CD4-positive, alpha-beta T cell treated with Interleukin-17A for 4 hours (primary cell): ENCODE data around the gene RPN1.
"Not testable (repeated sequence)": the region's sequence is repeated elsewhere in the genome, so short reads cannot be mapped to it uniquely, and the experiment has no call there.

Experiments
- DNase-seq: peaks from one replicate; pipeline ENCODE4 v3.0.0-alpha.2; 2020; ENCODE audit warnings: mixed read lengths

The RPN1 gene

GRCh38 chr3:128607710-128608048 is 42.9 kb downstream of the RPN1 start:
- DNase-seq = no peak

DNA sequence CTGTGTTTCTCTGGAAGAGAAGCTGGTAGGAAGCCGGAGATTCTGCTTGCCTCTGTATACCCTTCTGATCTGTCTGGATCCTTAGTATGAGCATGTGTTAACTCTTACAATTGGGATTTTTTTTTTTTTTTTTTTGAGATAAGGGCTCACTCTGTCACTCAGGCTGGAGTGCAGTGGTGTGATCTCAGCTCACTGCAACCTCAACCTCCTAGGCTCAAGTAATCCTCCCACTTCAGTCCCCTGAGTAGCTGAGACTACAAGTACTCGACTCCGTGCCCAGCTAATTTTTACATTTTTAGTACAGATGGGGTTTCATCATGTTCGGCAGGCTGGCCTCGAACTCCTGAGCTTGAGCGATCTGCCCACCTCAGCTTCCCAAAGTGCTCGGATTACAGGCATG is 44.5 kb downstream of the RPN1 start:
- DNase-seq = no peak

DNA sequence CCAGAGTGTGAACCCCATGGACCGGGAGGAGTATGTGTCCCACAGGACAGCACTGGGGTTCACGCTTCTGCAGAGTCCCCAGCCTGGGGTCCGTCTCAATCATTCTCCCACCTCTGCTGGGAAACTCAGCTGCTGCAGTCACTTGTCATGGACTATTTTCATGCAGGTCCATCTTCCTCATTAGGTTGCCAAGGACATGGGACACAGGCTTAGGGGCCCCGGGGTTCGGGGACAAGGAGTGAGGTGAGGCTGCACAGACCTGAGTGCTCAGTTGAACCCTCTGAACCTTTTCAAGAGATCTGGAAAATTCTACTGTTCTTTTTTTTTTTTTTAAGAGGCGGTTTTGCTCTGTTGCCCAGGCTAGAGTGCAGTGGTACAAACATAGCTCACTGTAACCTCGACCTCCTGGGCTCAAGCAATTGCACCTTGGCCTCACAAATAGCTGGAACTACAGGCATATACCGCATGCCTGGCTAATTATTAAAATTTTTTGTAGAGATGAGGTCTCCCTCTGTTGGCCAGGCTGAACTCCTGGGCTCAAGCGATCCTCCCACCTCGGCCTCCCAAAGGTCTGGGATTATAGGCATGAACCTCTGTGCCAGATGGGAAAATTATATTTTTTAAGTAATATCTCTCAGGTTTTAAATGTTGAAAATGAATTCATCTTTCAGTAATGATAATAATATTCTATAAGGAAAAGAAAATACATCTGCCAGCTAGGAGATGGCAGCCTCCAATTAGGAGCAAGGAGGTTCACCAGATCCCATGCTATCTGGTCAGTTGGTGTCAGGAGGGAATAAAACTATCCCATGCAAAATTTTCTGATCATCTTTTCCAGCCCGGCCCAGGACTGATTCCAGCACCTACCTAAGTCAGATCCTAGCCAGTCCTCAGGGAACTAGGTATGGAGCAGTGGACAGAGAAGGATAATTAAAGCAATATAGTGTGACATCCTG is 45.2 kb downstream of the RPN1 start:
- no peak for DNase-seq

DNA sequence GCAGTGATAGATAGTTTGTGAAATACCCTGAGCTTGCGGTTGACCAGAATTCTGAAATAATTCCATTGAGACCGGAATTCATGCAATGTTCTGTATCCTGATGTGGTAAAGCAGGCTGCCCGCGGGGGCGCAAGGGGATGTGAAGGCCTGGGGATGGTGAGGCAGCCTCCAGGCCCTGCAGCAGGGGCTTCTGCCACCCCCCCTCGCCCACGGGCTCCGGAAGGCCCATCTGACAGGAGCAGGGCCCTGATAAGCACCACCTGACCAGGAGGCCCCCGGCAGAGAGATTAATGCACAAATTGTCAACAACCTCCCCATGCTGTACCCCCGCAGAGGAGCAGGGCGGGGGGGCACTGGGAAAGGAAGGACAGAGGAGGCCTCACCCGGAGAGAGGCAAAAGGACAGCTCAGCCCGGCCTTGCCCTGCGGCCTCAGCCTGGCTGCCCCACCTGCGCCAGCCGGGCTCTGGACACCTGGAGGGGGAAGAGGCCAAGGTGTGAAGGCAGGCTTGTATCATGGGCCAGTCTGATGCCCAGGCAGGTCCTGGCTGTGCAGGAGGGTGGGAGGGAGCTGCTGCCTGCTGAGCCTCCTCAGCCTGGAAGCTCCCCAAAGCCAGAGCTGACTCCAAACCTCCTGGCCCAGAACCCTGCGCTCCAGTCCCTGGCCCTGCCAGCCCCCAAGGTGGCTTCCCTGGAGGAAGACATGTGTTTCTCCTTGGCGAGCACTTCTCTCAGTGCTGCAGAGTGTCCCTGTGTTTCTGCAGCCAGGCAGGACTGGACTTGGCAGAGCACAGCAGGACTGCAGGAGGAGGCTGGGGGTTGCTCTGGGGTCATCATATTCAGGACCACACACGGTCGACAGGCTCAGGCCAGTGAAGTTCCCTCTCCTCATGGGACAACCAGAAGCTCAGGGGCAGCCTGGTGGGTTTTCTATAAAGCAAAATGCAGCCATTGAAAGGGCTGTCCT is 46.5 kb downstream of the RPN1 start:
- no peak for DNase-seq

GRCh38 chr3:128603313-128603712 is 47.3 kb downstream of the RPN1 start:
- DNase-seq = no peak

GRCh38 chr3:128598884-128599664 is 51.5 kb downstream of the RPN1 start:
- no peak for DNase-seq

DNA sequence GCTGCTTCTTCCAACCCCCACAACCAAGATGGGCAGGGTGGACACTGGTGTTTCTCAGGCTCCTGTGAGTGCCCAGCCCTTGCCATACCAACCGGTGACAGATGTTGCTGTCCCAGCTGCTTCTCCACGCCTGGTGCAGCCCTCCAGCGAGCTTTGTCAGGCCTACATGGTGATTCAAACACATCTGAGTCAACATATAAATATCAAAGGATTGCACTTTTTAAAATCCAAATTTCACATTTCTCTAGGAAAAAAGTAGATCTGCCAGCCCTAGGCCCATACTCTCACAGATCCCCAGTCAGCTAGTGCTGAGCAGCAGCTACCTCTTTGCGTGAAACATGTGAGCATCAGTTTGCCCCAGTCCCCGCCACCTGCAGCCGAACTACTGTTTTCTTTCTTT is 52.7 kb downstream of the RPN1 start:
- DNase-seq = no peak

GRCh38 chr3:128592864-128593263 is 57.8 kb downstream of the RPN1 start:
- no peak for DNase-seq

GRCh38 chr3:128591738-128592426 is 58.7 kb downstream of the RPN1 start:
- DNase-seq = peak; percentile 35

DNA sequence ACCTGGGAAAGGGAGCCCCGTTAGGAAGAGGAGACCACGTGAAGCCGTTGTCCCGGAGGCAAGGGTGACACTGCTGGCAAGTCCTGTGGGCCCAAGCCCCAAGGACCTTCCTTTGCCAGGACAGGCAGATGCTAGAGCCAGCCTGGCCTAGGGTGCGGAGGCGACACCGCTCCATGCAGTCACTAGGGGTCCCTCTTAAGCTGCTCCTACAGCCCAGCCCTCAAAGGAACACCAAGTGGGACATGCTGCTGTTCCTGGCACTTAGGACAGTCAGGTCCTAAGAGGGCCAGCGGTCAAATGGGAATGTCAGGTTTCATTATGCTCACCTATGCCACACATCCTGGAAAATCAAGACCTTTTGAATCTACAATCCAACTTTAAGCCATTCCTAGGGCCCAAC is 59.7 kb downstream of the RPN1 start:
- no peak for DNase-seq

DNA sequence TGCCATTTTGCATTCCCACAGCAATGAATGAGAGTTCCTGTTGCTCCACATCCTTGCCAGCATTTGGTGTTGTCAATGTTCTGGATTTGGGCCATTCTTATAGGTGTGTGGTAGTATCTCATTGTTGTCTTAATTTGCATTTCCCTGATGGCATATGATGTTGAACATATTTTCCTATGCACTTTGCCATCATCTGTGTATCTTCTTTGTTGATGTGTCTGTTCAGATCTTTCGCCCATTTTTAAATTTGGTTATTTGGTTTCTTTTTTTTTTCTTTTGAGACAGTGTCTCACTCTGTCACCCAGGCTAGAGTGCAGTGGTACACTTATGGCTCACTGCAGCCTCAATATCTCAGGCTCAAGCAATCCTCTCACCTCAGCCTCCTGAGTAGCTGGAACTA is 60.6 kb downstream of the RPN1 start:
- not testable (repeated sequence) for DNase-seq

DNA sequence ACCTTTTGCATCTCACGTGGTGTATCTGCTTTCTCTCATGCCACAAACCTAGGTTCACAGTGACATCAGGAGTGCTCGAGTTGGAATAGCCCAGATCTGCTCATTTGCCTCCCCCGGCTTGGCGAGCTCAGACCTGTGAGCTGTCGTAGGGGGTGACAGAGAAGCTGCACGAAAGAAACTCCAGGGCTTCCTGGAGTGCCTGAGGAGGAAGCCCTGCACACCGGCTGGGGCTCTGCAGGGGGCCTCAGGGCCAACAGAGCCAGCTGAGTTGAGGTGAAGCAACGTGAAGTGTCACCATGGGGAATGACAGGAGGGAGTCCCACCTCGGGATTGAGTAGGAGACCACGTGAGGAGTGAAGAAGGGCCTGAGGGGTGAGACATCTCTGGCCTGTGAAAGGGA is 62.5 kb downstream of the RPN1 start:
- DNase-seq = no peak

GRCh38 chr3:128587391-128587790 is 63.2 kb downstream of the RPN1 start:
- DNase-seq = no peak

GRCh38 chr3:128586932-128587331 is 63.7 kb downstream of the RPN1 start:
- DNase-seq = not testable (repeated sequence)

DNA sequence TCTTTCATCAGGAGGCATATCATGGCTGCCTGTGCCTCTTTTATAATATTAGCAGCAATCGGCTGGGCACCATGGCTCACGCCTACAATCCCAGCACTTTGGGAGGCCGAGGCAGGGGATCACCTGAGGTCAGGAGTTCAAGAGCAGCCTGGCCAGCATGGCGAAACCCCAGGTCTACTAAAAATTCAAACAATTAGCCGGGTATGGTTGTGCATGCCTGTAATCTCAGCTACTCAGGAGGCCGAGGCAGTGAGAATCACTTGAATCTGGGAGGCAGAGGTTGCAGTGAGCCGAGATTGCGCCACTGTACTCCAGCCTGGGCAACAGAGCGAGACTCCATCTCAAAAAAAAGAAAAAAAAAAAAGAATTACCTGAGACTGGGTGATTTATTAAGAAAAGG is 64.2 kb downstream of the RPN1 start:
- not testable (repeated sequence) for DNase-seq

DNA sequence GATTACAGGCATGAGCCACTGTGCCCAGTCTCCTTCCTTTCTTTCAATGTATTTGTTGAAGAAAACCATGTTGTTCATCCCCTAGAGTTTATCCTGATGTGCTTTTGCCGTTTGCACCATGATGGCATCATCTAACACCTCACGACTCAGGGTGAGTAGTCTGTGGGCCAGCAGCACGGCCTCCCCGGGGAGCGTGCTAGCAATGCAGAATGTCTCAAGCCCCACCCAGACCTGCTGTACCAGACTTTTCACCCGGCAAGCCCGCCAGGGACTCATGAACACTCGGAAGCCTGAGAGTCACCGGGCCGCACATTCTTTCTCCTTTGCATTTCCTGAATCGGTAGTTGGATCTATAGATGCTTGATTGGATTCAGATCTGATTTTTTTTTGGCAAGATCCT is 64.6 kb downstream of the RPN1 start:
- DNase-seq = no peak

- no peak for DNase-seq
Observed at GRCh38 chr3:128585189-128585588, 65.4 kb downstream of the RPN1 start.

GRCh38 chr3:128584412-128585020 is 66.1 kb downstream of the RPN1 start:
- DNase-seq = peak; percentile 32

- DNase-seq = no peak
Observed at GRCh38 chr3:128581566-128581965, 69.1 kb downstream of the RPN1 start.

DNA sequence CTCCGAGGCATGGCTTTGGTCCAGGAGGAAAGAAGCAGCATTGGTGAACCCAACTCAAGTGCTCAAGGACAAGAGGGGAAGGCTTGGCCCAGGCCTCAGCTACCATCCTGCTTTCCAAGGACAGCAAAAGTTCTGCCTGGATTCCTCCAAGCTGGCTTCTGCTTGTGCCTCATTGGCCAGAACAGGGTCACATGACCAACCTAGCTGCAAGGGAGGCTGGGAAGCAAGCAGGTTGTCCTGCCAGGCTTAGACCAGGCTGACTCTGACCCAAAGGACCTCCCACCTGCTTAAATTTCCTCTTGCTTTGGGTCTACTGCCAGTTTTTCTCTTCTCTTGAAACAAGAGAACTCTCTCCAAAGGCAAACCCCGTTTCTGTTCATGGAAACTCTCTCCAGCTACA is 70.7 kb downstream of the RPN1 start:
- no peak for DNase-seq

- DNase-seq = no peak
Observed at GRCh38 chr3:128578346-128578745, 72.3 kb downstream of the RPN1 start.

- DNase-seq = no peak
Observed at GRCh38 chr3:128577711-128578110, 72.9 kb downstream of the RPN1 start.
